HCT116 (cell line): ENCODE data around the gene NDUFB2. TPM values are rescaled to one million over a fixed set of nuclear protein-coding genes. Genes with fewer than 3 reads are reported as not detected.

Source experiments
- ATAC-seq: fragments of 200-7000 bp; cut with Tn5 transposase; 2 replicates; pipeline ENCODE4 v1.9.1; 2020; ENCODE audit warnings: mild to moderate bottlenecking, moderate library complexity
- BruUV-seq: library from RNA; stranded (reverse); fragments of 400-500 nt; replicated peaks from 2 replicates; lab custom pipeline; 2021; lab: Mats Ljungman, UMichigan
- CTCF ChIA-PET: fragments of 300-600 bp; sonication (Branson Sonifier 250); formaldehyde crosslinking; loops from one replicate; lab custom pipeline; 2021; ENCODE audit warnings: antibody characterized with exemption; lab: Charles Lee
- POLR2A ChIA-PET: fragments of 300-600, 350-600 bp; sonication (Branson Sonifier 250); formaldehyde crosslinking; loops from one replicate; lab custom pipeline; 2021; ENCODE audit warnings: antibody characterized with exemption; lab: Charles Lee
- RAD21 ChIA-PET, 2 experiments: fragments of 300-600 bp; sonication (Branson Sonifier 250); formaldehyde crosslinking; loops; one replicate each; lab custom pipeline; 2023; ENCODE audit warnings: low total read pairs in 2 of 2; ENCODE audit not compliant: uncharacterized antibody in 2 of 2, unreplicated experiment in 2 of 2, low non-redundant PET in 1 of 2; lab: Charles Lee
- DNase-seq: peaks from one replicate; pipeline ENCODE4 v3.0.0-alpha.2; 2010; ENCODE audit warnings: low read depth, low spot score
- H2AFZ ChIP-seq: fragments of 200-600 bp; shearing (Covaris generic), sonication (generic); 2 replicates; pipeline ENCODE4 v1.6.1; 2017; ENCODE audit warnings: low read depth, mixed run types, mixed read lengths, antibody characterized with exemption, low read length; ENCODE audit not compliant: poor library complexity, severe bottlenecking
- H3K27ac ChIP-seq: 2 replicates; pipeline ENCODE4 v1.5.1; 2012; ENCODE audit warnings: low read depth, low read length
- H3K27me3 ChIP-seq: fragments of 200-600 bp; sonication (generic); 2 replicates; pipeline ENCODE4 v1.6.1; 2016; ENCODE audit warnings: mixed run types, low read length, mixed read lengths; ENCODE audit not compliant: insufficient read depth
- H3K36me3 ChIP-seq, 2 experiments: fragments of 200-500 bp in 1 of 2; fragments of 200-600 bp in 1 of 2; sonication (Bioruptor generic) in 1 of 2; sonication (generic) in 1 of 2; 2 replicates each; pipeline versions ENCODE4 v1.5.1 to v1.6.1; 2014 to 2016; ENCODE audit warnings: low read length in 2 of 2, inconsistent platforms in 1 of 2, mixed read lengths in 1 of 2, mixed run types in 1 of 2; ENCODE audit not compliant: insufficient read depth in 2 of 2, control insufficient read depth in 1 of 2
- H3K4me1 ChIP-seq, 2 experiments: fragments of 200-600 bp in 1 of 2; sonication (generic) in 1 of 2; 2 replicates each; pipeline versions ENCODE4 v1.5.1 to v1.6.1; 2012 to 2017; ENCODE audit warnings: low read length in 2 of 2, inconsistent platforms in 1 of 2, mild to moderate bottlenecking in 1 of 2, mixed read lengths in 1 of 2, mixed run types in 1 of 2, moderate library complexity in 1 of 2; ENCODE audit not compliant: insufficient read depth in 2 of 2, control insufficient read depth in 1 of 2
- H3K4me2 ChIP-seq: fragments of 200-600 bp; sonication (generic); 2 replicates; pipeline ENCODE4 v1.6.1; 2017; ENCODE audit warnings: mixed run types, low read length, mixed read lengths
- H3K4me3 ChIP-seq, 2 experiments: fragments of 200-600 bp in 1 of 2; sonication (generic) in 1 of 2; replicated peaks in 1 of 2; 2 replicates each; pipeline ENCODE4 v1.5.1; 2011 to 2016; ENCODE audit warnings: low read length in 2 of 2, control low read depth in 1 of 2, low read depth in 1 of 2, mild to moderate bottlenecking in 1 of 2, mixed read lengths in 1 of 2, mixed run types in 1 of 2
- H3K79me2 ChIP-seq: fragments of 200-600 bp; sonication (generic); 2 replicates; pipeline ENCODE4 v1.6.1; 2017; ENCODE audit warnings: mild to moderate bottlenecking, mixed run types, low read length, moderate library complexity, mixed read lengths; ENCODE audit not compliant: insufficient read depth
- H3K9ac ChIP-seq: fragments of 200-600 bp; sonication (generic); 2 replicates; pipeline ENCODE4 v1.6.1; 2016; ENCODE audit warnings: low read length, mixed read lengths
- H3K9me2 ChIP-seq: fragments of 200-600 bp; sonication (generic), shearing (Covaris generic); 2 replicates; pipeline ENCODE4 v1.6.1; 2017; ENCODE audit warnings: mixed run types, mild to moderate bottlenecking, moderate library complexity; ENCODE audit not compliant: insufficient read depth
- H3K9me3 ChIP-seq, 2 experiments: fragments of 200-500 bp in 1 of 2; fragments of 200-600 bp in 1 of 2; sonication (Bioruptor generic) in 1 of 2; sonication (generic) in 1 of 2; 2 replicates each; pipeline ENCODE4 v1.6.1; 2014 to 2017; ENCODE audit warnings: low read length in 2 of 2, mixed read lengths in 2 of 2, inconsistent platforms in 1 of 2, low read depth in 1 of 2, mild to moderate bottlenecking in 1 of 2, mixed run types in 1 of 2, moderate library complexity in 1 of 2; ENCODE audit not compliant: control insufficient read depth in 1 of 2, insufficient read depth in 1 of 2
- H4K20me1 ChIP-seq: fragments of 200-600 bp; sonication (generic), shearing (Covaris generic); 2 replicates; pipeline ENCODE4 v1.6.1; 2017; ENCODE audit warnings: mixed run types, mild to moderate bottlenecking, moderate library complexity; ENCODE audit not compliant: insufficient read depth
- ATF3 ChIP-seq: IDR thresholded peaks from 2 replicates; pipeline ENCODE4 v1.6.1; 2012
- CBX3 ChIP-seq: IDR thresholded peaks from 2 replicates; pipeline ENCODE4 v1.6.1; 2012; ENCODE audit warnings: low read depth
- EZH2 ChIP-seq: fragments of 200-600 bp; sonication (generic); IDR thresholded peaks from 2 replicates; pipeline ENCODE4 v1.6.1; 2017; ENCODE audit warnings: antibody characterized with exemption, mixed run types
- EZH2phosphoT487 ChIP-seq: fragments of 200-600 bp; IDR thresholded peaks from 2 replicates; pipeline ENCODE4 v1.6.1; 2018; ENCODE audit warnings: antibody characterized with exemption, borderline replicate concordance
- JUND ChIP-seq: IDR thresholded peaks from 2 replicates; pipeline ENCODE4 v1.6.1; 2012
- POLR2AphosphoS5 ChIP-seq: IDR thresholded peaks from 2 replicates; pipeline ENCODE4 v1.6.1; 2011; ENCODE audit warnings: mild to moderate bottlenecking, low read depth, low read length, moderate library complexity
- RAD21 ChIP-seq: IDR thresholded peaks from 2 replicates; pipeline ENCODE4 v1.6.1; 2012; ENCODE audit warnings: low read depth, mild to moderate bottlenecking
- SIN3A ChIP-seq: IDR thresholded peaks from 2 replicates; pipeline ENCODE4 v1.6.1; 2012; ENCODE audit warnings: low read depth
- SP1 ChIP-seq: IDR thresholded peaks from 2 replicates; pipeline ENCODE4 v1.6.1; 2012; ENCODE audit warnings: low read depth
- SRF ChIP-seq: IDR thresholded peaks from 2 replicates; pipeline ENCODE4 v1.6.1; 2012; ENCODE audit warnings: low read depth
- YY1 ChIP-seq: IDR thresholded peaks from 2 replicates; pipeline ENCODE4 v1.6.1; 2011; ENCODE audit warnings: low read length, low read depth, moderate library complexity, mild to moderate bottlenecking; ENCODE audit not compliant: insufficient replicate concordance; ENCODE audit errors: extremely low read depth
- ZNF274 ChIP-seq: fragments of 200-500 bp; sonication (Bioruptor generic); IDR thresholded peaks from 2 replicates; pipeline ENCODE4 v1.6.1; 2014; ENCODE audit warnings: mild to moderate bottlenecking, low read depth, low read length, inconsistent platforms
- intact Hi-C: fragments of 100-400 bp; cut with micrococcal nuclease; formaldehyde crosslinking; loops from 2 replicates; pipeline ENCODE4 v1.10.0; 2022
- total RNA-seq: library from RNA; stranded (reverse); gene quantifications from one replicate; pipeline ENCODE4 v1.2.1, GENCODE V29; 2021; ENCODE audit not compliant: unreplicated experiment
- TF ChIP-seq, protein P1 (sequence below): IDR thresholded peaks from 2 replicates; pipeline ENCODE4 v1.6.1; 2012; ENCODE audit warnings: low read depth

The NDUFB2 gene
- total RNA-seq, 1 experiment from 2014 or later, result 143 TPM

DNA sequence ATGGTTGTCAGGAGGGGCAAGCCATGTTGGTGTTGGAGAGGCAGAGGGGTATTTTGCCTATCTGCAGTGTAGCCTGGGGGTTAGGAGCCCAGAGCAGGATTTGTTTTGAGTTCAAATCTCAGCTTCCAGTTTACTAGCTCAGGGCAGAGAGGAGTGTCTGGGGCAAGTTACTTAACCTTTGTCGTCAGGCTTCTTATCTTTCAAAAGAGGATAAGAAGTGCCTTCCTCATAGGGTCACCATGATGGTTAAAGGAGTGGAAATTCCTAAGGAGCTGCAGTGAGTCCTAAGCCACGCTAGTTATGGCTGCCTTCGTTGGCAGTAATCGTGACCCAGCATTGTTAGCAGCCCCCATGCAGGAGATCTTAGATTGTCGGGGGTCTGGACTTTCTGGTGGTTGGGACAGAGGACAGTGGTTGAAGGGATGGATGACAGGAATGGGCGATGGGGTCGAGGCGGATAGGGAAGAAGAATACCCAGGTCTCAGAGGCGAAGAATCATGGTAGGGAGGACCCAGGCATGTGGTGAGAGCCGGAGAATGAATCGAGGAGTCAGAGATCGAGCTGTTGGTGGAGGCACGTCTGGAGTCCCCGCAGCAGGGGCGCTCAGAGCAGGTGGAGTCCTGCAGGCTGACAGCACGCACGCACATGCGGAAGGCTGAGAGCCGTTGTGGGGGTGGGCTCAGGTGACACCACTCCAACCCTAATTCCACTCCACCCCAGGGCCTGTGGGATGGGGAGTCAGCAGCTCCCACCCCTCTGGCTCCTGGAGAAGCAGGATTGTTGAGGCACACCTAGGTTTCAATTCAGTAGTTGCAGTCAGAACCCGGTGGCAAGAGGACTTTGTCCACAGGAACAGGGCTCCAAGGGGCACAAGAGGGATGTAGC, 12.2 kb upstream of the NDUFB2 start:
- no peaks in the 10 kb centered on the region for H3K79me2 ChIP-seq
- no TSS peak for BruUV-seq
- H3K27me3 ChIP-seq, result no peaks in the 10 kb centered on the region
- POLR2A ChIA-PET, result no interaction called here
- H3K4me1 ChIP-seq, result no peaks in the 10 kb centered on the region
- H3K36me3 ChIP-seq, result peaks cover 0 to 4% of the 10 kb centered on the region in 2 experiments; a peak in 1 of 4 replicates
- ATAC-seq (no peak), DNase-seq (no peak)
- H3K27ac ChIP-seq, result no peak overlapping the region
- H4K20me1 ChIP-seq, result no peaks in the 10 kb centered on the region
- H3K9me3 ChIP-seq, result no peaks in the 10 kb centered on the region
- no peak overlapping the region for H3K4me2 ChIP-seq
- no peak overlapping the region for H2AFZ ChIP-seq
- intact Hi-C loops, result no loop called here
- RAD21 ChIA-PET, result no interaction called here
- H3K9ac ChIP-seq, result no peak overlapping the region
- no peak for TF ChIP-seq ATF3
- TF ChIP-seq ZNF274, result no peak
- TF ChIP-seq SP1, result no peak
- TF ChIP-seq, all 23 proteins: peak for 0
- Histone ChIP-seq H3K4me3 (no peak overlapping the region), H3K9me2 (no peaks in the 10 kb centered on the region)
- CTCF ChIA-PET, result no interaction called here

DNA sequence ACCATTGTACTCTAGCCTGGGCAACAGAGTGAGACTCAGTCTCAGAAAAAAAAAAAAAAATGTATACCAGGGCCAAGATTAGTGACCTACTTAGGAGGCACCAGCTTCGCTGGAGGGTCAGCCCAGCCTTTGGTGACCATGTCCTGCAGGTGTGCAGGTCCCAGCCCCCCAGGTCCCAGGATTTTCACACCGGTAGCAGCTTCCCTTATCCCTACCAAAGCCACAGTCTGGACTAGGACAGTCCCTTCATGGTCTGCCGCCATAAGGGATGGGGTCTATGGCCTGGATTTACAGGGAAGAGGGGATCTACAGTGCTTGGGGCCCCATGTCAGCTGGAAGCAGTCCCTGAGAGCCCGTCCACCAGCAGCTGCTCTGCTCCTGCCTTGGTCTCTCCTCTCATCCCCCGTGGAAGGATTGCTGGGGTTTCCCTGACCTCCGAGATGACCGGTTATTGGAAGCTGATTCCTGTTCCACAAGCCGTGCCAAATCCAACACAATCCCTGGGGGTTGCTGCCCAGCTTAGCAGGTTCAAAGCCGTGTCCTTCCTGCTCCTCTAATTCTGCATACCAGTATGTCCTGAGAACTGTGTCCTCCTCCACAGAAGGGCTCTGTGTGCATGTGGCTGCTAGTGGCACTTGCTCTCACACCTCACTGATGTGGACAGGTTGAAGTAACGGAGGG, 11.0 kb upstream of the NDUFB2 start:
- CTCF ChIA-PET, result interaction anchor here (0.6 to 0.8 kb wide), 3 partner anchors 10 to 534 kb away, joined by 3 read pairs; partner anchors contain the start of gene NDUFB2
- RAD21 ChIA-PET, result no interaction called here
- no peaks in the 10 kb centered on the region for H3K4me1 ChIP-seq
- TF ChIP-seq YY1 (no peak), ZNF274 (no peak), SIN3A (no peak), SRF (no peak), EZH2phosphoT487 (no peak), JUND (no peak), POLR2AphosphoS5 (no peak), RAD21 (no peak), EZH2 (no peak), CBX3 (no peak)
- TF ChIP-seq, protein P1, sequence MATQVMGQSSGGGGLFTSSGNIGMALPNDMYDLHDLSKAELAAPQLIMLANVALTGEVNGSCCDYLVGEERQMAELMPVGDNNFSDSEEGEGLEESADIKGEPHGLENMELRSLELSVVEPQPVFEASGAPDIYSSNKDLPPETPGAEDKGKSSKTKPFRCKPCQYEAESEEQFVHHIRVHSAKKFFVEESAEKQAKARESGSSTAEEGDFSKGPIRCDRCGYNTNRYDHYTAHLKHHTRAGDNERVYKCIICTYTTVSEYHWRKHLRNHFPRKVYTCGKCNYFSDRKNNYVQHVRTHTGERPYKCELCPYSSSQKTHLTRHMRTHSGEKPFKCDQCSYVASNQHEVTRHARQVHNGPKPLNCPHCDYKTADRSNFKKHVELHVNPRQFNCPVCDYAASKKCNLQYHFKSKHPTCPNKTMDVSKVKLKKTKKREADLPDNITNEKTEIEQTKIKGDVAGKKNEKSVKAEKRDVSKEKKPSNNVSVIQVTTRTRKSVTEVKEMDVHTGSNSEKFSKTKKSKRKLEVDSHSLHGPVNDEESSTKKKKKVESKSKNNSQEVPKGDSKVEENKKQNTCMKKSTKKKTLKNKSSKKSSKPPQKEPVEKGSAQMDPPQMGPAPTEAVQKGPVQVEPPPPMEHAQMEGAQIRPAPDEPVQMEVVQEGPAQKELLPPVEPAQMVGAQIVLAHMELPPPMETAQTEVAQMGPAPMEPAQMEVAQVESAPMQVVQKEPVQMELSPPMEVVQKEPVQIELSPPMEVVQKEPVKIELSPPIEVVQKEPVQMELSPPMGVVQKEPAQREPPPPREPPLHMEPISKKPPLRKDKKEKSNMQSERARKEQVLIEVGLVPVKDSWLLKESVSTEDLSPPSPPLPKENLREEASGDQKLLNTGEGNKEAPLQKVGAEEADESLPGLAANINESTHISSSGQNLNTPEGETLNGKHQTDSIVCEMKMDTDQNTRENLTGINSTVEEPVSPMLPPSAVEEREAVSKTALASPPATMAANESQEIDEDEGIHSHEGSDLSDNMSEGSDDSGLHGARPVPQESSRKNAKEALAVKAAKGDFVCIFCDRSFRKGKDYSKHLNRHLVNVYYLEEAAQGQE, result no peak

More for the DNA sequence above, 11.0 kb upstream of the NDUFB2 start:
- Histone ChIP-seq H3K4me2 (no peak overlapping the region), H2AFZ (no peak overlapping the region), H3K9me2 (no peaks in the 10 kb centered on the region), H4K20me1 (no peaks in the 10 kb centered on the region), H3K27ac (no peak overlapping the region), H3K4me3 (no peak overlapping the region), H3K9me3 (no peaks in the 10 kb centered on the region), H3K9ac (no peak overlapping the region), H3K79me2 (no peaks in the 10 kb centered on the region), H3K36me3 (peaks cover 0 to 4% of the 10 kb centered on the region in 2 experiments; a peak in 1 of 4 replicates), H3K27me3 (no peaks in the 10 kb centered on the region)
- intact Hi-C loops, result no loop called here
- DNase-seq, result no peak
- POLR2A ChIA-PET, result no interaction called here
- no peak for ATAC-seq
- no TSS peak for BruUV-seq
